Measurements from ENCODE around the gene C2orf78. TPM values are rescaled to one million over a fixed set of nuclear protein-coding genes. Genes with fewer than 3 reads are reported as not detected.

C2orf78 gene
- polyA plus RNA-seq, 1 of the 3 experiments (the other 2 are of a cell fraction): 0.02 TPM

GRCh38 chr2:73862987-73863386, 79.0 kb downstream of the C2orf78 start:
- Histone ChIP-seq H3K9me2 (no peaks in the 10 kb centered on the region), H3K4me1 (ENCODE audit: control insufficient read depth in 1 of 2, insufficient read depth in 2 of 2, low read depth in 1 of 2, low read length in 1 of 2) (peaks cover 0 to 4% of the 10 kb centered on the region in 2 experiments; a peak in 2 of 4 replicates), H3K4me3 (ENCODE audit: low read depth in 2 of 2, low read length in 1 of 2) (no peak overlapping the region), H3K79me2 (ENCODE audit: insufficient read depth) (no peaks in the 10 kb centered on the region), H3K27ac (ENCODE audit: low read depth in 2 of 2, low read length in 1 of 2) (no peak overlapping the region), H2AFZ (ENCODE audit: low read depth) (no peak overlapping the region), H4K20me1 (ENCODE audit: insufficient read depth) (0 out of 2 replicates have a peak, but pooled peaks cover 4% of the 10 kb centered on the region), H3K4me2 (no peak overlapping the region), H3F3A (replicated peaks; ENCODE audit: insufficient read depth) (peaks cover 4% of the 10 kb centered on the region), H3K9ac (no peak overlapping the region), H3K9me3 (no peaks in the 10 kb centered on the region), H3K36me3 (replicated peaks in 1 of 2; ENCODE audit: control insufficient read depth in 1 of 2, insufficient read depth in 2 of 2, low read length in 1 of 2) (peaks cover 69 to 78% of the 10 kb centered on the region in 2 experiments), H3K27me3 (ENCODE audit: insufficient read depth) (no peaks in the 10 kb centered on the region)
- ChIA-PET POLR2A (interaction anchor here (0.6 kb wide), 1 partner anchor 281 kb away, joined by 3 read pairs; no protein-coding TSS in a partner anchor), CTCF (interaction anchor here (1.1 to 2.8 kb wide), 4 partner anchors 11 to 472 kb away, joined by 5 to 6 read pairs (median 5); no protein-coding TSS in a partner anchor)
- DNase-seq: no peak
- WGBS (ENCODE audit: low lambda C conversion rate): 94% methylated on average over 2 of the region's 2 CpGs
- TF ChIP-seq TEAD4 (IDR thresholded peaks at IDR 0.05; ENCODE audit: borderline replicate concordance, insufficient read depth) (no peak), YY1 (IDR thresholded peaks at IDR 0.05; ENCODE audit: low read depth) (no peak), SMC3 (IDR thresholded peaks at IDR 0.05; ENCODE audit: low read depth, low read length) (no peak), FOXM1 (IDR thresholded peaks at IDR 0.05; ENCODE audit: low read depth) (no peak), NRF1 (IDR thresholded peaks at IDR 0.05; ENCODE audit: low read depth, low read length) (no peak)

Other genes starting within 250 kb of the C2orf78 start
- not detected in 2 replicates for gene NAT8, start 141.8 kb upstream of the C2orf78 start, polyA plus RNA-seq (2012; rRNA removed)
- gene TPRKB, start 46.8 kb upstream of the C2orf78 start, polyA plus RNA-seq (2012; rRNA removed): 32.1 and 44.5 TPM in 2 replicates
- gene DUSP11, start 4.1 kb upstream of the C2orf78 start, polyA plus RNA-seq (2012; rRNA removed): 14.4 and 19.3 TPM in 2 replicates
- gene STAMBP, start 44.8 kb downstream of the C2orf78 start, polyA plus RNA-seq (2012; rRNA removed): 42.2 and 54.5 TPM in 2 replicates
- gene ACTG2, start 108.8 kb downstream of the C2orf78 start, polyA plus RNA-seq (2012; rRNA removed): 0.10 and 0.25 TPM in 2 replicates
- gene DGUOK, start 142.7 kb downstream of the C2orf78 start, polyA plus RNA-seq (2012; rRNA removed): 122 and 130 TPM in 2 replicates
- gene TET3, start 200.7 kb downstream of the C2orf78 start, polyA plus RNA-seq (2012; rRNA removed): 1.6 TPM in 2 replicates